GM19025 (cell line): ENCODE measurements around the gene TSSK2.

Experiments
- ATAC-seq: cut with Tn5 transposase; IDR thresholded peaks from one replicate; pipeline ENCODE4 v1.9.1; 2021; ENCODE audit warnings: mild to moderate bottlenecking, low read depth, moderate library complexity; ENCODE audit not compliant: unreplicated experiment

TSSK2 gene

DNA sequence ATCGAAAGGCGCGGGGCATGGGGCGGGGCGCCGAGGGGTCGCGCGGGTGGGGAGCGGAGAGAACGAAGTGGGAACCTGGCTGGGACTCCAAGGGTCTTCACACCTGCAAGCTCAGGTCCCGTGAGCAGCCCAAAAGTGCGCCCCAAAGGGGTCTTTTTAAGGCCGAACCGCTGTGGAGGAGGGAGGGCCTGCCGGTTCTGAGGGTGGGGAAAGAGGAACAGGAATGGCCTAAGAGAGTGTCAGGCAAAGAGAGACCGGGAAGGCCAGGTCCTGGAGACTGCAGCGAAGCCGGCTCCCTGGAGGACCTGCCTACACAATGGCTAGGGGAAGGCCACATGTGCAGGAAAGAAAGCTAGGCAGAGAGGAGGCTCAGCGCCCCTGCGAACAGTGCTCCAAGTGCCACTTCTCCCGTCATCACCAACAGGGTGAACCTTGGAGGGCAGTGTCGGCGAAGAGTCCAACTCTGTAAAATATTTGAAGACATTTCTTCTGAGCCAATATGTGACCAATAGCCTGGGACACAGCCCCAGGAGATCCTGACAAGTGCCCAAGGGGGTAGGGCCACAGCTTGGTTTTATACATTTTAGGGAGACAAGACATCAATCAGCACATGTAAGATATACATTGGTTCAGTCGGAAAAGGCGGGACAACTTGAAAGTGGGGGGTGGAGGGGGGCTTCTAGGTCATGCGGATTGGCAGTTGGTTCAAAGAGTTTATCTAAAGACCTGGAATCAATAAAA is 8.2 kb upstream of the TSSK2 start:
- no peak for ATAC-seq

DNA sequence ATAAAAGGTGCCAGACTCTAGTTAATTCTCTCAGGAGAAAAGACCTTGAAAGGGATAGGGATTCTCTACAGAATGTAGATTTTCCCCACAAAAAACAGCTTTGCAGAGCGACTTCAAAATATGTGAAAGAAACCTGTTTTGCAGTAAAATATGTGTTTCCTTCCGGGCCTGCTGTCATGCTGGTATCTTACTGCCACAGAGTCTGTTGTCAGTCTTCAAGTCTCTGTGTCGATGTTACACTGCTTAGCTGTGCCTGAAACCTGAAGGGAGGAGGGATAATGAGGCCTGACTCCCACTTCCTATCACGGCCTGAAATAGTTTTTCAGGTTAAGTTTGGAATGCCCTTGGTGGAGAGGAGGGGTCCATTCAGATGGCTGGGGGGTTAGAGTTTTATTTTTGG is 7.2 kb upstream of the TSSK2 start:
- no peak for ATAC-seq

DNA sequence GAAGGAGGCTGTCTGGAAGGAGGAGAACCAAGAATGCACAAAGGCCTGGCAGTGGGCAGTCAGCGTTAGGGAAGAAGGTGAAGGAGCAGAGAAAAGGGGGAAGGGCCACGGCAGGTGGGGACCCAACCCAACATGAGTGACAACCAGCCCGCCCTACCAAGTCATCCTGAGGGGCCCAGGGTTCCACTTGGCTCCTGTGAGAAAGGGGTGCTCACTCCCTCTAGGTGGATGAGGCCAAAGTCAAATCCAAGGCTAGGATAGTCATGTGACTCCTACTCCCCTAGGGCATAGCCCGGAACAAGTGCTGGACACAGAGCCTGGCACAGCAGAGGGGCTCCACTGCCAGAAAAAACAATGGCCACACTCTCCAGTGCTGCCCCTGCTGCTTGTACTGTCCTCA is 6.7 kb upstream of the TSSK2 start:
- ATAC-seq: no peak

DNA sequence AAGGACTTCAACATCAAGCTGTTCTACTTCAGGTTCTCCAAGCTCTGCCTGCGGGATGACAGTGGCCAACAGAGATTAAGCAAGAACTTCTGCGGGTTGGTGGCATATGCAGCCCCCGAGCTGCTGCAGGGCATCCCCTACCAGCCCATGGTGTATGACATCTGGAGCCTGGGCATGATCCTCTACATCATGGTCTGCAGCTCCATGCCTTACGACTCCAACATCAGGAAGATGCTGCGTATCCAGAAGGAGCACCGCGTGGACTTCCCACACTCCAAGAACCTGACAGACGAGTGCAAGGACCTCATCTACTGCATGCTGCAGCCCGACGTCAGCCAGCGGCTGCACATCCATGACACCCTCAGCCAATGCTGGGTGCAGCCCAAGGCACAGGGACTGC is 6.1 kb upstream of the TSSK2 start:
- ATAC-seq: no peak

DNA sequence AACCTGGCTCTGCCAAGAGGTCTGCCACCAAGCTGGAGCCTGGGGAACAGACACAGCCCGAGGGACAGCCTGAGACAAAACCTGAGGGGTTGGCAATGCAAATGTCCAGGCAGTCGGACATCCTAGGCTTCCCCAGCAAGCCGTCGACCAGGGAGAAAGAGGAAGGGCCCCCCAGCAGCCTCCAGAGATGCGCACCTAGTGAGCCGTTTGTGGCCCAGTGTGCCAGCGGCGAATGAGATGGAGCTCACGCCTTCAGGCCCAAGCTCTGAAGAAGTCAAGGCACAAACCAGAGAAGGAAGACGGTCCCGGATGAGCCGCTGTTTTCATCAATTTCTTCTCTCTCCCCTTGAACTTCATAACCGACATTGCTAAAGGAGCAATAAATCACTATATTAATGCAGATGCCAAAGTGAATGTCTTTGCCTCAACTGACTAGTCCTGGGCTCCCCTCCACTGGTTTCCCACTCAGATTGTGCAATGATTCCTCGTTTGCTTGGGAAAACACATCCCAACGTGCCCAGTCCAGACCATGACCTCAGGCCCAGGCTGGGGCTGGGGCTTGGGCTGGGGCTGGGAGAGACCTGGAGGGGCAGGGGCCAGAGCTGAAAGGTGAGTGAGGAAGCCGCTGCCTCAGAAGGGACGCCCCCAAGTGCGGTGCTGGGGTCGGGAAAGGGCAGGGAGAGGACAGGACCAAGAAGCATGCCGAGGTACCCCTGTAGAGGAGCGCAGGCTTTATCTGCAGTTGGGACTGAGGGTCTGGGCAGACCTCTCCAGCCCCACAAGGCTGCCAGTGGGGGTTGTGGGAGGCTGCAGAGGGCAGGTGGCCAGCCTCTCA is 5.4 kb upstream of the TSSK2 start:
- no peak for ATAC-seq

DNA sequence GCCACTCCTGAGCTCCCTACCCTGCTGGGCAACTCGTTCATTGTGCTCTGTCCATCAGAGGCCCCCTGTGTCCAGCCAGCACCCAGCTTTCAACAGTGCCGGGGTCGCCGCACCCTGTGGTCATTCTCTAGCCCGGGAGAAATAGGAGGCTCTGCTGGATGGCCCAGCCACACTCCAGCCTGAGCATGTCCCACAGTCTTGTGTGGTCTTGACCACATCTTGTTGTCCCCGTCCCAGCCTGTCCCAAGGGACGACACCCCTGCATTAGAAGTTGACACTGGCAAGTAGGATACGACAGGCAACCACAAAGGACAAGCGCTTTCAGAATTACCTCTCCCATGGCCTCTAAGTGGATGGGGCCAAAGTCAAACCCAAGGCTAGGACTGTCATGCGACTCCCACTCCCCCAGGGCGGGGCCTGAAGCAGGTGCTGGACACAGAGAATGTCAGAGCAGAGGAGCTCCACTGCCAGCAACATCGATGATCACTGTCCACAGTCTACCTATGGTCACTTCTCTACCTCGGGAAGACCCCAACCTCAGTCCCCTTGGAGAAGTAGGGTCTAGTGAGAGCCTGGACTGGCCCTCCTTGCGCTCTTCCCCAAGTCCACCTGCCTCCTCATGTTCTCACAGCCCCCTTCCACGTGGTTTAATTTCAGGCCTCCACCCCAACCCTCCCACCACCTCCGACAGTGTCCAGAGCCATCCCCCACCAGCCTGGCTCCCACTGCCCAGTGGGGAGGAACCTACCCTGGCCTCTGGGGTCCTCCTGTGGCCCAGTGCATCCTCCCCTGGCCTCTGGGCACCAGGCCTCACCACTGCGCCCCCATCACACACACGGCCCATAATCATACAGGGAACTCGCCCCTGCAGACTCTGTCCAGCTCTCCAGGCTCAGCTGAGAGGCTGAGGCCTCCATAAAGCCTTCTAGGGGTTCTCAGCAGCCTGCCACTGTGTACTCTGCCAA is 4.5 kb upstream of the TSSK2 start:
- ATAC-seq: no peak

DNA sequence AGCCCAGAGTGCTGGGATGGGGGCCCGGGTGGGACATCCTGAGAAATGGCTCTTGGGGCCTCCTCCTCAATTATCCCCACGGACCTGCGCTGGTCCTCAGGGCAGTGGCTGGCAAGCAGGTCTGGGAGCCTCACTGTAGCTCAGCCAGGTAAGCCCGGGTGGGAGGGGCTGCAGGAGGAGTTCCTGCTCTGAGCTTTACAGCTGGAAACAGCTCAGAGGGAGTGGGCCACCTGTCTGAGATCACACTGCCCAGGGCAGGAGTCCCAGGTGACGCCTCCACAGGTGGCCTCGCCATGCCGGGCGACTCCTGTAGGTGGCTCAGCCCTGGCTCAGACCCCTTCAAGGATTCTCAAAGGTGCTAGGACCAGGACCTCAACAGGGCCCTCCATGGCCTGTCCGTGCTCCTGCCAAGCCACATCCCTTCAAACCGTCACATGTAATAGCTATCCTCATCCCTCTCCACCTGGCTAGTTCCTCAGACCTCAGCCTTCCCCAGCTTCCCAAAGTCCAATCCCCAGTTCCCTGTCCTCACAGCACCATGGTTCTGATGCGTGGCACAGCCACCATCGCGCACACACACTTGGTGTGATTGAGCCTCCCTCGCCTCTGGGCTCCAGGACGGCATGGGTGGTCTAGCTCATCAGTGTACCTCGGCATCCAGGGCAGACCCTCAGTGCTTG is 3.6 kb upstream of the TSSK2 start:
- ATAC-seq: no peak

DNA sequence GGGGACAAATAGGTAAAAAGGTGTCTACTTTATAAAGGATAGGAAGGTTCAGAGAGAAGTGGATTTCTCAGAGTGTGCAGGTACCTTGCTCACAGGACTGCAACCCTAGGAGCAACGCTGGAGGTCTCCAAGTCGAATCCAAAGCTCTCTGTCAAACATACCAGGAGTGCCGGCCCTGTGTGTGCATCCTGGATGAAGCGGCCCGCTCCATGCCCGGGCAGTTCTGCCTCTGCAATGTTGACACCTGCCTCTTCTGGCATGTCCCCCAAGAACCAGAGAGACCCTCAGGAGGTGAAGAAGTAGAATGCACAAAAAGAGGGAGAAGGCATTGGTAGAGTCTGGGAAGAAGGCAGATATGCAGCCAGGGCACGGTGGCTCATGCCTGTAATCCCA is 3.1 kb upstream of the TSSK2 start:
- ATAC-seq: no peak

DNA sequence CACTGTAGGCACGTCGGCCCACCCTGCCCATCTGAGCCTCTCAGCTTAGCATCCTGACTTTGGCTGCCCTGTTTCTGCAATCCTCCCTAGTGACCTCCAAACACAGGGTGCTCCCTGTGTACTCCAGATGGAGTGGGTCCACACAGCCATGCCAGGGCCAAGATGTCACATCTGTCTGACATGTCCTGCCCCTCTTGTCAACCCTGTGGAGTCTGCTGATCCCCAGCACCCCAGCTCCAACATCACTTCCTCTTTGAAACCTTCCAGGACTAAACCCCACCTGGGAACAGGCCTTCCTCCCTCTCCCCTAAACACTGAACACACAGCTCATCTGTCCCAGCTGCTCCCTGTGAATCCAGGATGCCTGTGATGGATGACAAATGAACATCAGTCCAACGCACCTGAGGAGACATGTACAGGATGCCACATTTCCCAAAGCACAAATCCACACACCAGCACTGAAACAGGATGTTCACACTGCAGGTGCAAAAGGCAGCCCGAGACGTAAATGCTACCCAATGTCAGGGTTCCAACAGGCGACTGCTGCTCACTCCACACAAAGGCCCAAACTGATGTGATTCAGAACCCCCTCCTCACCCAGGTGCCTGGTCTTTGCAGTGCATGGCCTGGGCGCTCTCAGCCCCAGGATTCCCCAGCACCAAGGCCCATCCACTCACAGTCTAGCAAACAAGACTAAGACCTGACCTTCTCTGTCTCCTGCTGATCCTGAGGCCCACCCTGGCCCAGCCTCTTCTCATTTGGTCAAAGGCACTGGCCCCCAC is 2.0 kb upstream of the TSSK2 start:
- ATAC-seq: no peak

DNA sequence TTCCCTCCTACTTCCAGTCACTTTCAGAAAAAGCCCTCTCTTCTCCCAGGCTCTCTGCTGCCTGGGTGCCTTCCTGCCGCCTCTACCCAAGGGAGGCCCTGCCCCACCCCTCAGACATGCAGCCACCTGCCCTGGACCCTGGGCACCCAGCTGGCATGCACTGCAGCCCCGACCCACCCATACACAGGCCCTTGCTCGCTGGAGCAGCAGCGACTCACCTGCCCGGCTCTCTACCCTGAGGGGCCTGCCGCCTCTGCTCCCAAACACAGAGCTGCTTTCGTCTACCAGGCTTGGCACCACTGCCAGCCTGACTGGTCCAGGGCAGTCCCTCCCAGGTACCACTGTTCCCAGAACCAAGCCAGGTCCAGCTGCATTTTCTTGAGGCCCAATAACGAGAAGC is 1.2 kb upstream of the TSSK2 start:
- no peak for ATAC-seq

DNA sequence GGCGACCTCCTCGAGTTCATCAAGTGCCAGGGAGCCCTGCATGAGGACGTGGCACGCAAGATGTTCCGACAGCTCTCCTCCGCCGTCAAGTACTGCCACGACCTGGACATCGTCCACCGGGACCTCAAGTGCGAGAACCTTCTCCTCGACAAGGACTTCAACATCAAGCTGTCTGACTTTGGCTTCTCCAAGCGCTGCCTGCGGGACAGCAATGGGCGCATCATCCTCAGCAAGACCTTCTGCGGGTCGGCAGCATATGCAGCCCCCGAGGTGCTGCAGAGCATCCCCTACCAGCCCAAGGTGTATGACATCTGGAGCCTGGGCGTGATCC is 542 bp downstream of the TSSK2 start:
- no peak for ATAC-seq

DNA sequence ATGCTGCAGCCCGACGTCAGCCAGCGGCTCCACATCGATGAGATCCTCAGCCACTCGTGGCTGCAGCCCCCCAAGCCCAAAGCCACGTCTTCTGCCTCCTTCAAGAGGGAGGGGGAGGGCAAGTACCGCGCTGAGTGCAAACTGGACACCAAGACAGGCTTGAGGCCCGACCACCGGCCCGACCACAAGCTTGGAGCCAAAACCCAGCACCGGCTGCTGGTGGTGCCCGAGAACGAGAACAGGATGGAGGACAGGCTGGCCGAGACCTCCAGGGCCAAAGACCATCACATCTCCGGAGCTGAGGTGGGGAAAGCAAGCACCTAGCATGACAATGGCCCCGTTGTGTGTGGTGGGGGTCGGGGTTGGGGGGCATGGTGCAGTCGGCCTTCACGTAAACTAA is 1.0 kb downstream of the TSSK2 start:
- ATAC-seq: no peak

DNA sequence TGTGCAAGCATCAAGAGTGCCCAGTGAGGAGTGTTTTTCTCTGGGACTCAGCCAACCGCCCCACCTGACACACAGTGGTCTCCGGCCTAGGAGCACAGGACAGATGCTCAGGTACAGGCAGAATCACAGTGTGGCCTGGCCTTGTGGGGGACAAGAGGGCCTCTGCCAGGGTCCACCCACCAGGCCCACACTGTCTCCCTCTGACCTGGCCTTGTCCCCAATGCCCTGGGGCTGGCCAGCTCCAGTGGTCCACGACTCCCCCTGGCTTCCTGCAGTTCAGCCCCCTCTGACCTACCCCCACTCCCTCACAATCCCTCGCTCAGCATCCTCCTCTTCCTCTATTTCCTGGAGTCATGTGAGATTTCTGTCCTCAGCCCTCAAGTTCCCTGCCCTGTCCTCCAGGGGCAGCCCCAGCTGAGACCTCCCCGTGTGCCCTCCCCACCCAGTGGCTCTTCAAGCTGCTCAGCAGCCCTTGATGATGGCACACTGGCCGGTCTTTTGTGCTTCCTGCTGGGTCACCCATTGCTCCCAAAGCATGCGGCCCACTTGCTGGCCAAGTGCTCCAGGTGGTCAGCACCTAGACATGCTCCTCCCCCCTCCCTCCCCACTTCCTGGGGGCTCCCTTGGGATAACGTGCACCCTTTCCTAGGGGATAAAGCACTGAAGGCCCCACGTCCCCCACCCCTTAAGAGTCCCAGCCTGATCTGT is 1.7 kb downstream of the TSSK2 start:
- no peak for ATAC-seq

DNA sequence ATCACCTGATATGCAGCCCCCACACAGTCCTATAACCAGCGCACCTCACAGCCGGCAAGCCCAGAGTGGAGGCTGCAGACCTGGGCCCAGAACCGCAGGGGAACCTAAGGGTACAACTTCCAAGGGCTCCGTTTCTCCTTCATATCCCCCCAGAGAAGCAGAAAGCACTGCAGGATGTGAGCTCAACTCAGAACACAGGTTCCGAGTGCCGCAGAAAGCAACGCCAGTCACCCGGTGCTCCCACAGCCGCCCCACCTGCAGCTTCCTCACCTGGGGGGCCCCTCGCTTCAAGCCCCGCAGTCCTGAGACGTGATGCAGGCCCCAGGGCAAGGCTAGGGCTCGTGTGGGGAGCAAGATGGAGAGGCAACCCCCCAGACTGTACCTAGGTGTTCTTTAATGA is 2.5 kb downstream of the TSSK2 start:
- ATAC-seq: no peak

DNA sequence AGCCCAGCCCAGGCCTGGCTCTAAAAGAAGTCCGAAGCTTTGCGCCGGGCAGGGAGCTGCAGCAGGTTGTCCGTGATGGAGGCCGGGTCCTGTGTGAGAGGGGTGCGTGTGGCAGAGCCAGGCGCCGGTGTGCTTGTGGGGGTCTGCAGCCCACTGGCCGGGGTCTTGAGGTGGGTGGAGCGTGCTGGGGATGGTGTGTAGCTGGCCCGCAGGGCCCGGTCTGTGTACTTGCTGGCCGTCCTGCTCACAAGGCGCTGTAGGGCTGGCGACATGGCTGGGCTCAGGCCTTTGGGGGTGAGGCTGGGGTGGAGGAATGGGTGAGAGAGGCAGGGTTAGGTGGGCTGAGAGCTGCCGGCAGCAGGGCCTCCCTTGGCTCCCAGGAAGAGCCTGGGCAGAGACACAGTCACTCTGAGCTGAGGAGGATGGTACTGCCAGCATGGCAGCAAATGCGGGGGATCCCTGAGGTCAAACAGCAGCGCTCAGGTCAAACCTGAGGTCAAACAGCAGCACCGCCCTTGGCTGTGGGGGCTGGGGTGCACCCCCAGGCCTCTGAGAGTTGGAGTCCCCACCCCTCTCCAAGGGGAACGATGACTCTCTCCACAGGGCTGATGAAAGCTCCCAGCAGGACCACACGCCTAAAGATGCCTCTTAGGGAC is 3.2 kb downstream of the TSSK2 start:
- no peak for ATAC-seq

DNA sequence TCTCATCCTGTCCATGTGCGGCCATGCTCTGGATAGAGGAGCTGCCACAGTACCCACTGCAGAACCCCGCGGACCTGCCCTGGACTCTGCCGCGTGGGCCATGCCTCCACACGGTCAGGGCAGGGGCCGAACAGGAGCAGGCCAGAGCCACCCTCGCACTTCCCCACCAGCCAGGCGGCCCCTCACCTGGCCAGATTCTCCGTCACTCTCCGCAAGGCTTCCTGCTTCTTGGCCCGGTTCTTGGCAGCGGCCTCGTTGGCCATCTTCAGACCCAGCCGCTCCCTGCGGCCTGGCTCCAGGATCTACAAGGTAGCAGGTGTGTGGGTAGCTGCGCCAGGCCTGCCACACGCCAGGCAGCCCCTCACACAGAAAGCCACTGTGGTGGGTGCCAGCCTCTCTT is 3.8 kb downstream of the TSSK2 start:
- ATAC-seq: no peak

DNA sequence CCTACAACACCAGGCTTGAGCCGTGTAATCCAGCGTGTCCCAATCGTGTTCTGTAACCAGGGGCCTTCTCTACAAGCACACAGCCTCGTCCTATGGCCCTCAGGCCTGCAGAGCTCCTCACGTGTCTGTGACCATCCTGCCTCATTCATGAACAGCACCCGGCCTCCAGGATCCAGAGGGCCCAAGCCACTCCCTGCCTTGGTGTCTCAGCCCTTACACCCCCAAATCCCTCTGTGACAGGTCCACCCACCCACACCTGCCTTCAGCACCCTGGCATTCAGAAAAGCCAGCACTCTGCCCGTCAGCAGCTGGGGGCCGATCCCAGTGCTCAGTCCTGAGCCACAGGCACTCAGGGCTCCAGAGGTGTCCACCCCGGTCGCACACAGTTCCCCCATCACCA is 5.8 kb downstream of the TSSK2 start:
- no peak for ATAC-seq

DNA sequence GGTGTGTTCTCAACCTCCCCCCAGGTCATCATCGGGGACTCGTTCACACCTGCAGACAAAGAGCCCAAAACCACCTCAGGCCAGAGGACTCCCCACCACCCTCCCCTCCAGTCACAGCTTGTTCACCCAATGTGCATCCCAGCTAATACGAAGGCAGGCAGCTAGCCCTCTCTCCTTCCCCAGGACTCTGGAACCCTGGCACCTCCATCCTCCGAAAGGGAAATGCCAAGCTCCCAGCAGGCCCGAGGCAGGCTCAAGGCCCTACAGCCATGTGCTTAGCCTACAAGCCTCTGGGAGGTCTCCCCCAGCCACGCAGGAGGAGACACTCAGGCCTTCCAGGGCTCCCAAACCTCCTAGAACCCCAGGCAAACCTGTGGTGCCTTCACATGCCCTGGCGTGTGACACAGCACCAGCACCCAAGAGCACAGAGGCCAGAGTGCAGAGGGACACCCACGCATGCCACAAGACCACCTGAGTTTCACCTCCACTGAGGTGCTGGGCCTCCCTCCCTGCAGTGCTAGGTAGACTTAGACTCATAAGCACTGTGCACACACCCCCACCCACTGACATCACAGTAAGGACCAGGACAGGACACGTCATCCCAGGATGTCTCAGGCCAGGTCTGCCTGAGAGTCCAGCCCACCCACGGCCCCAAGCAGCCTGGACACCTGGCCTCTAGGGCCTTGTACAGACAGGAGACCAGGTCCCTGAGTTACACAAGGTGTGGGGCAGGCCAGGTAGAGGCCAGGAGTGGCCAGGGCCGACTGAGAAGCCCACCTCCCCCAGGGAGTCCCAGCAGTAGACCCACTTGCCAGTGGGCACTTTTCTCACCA is 6.5 kb downstream of the TSSK2 start:
- ATAC-seq: no peak
